NCI-H1694 treated with DMSO at 0.1 percent for 48 hours (cell line): Measurements from ENCODE around the gene CCDC158.
"Not testable (repeated sequence)": the region's sequence is repeated elsewhere in the genome, so short reads cannot be mapped to it uniquely, and the experiment has no call there.

Experiments used
- DNase-seq: peaks from one replicate; lab custom pipeline; 2025; lab: John Stamatoyannopoulos, UW

The CCDC158 gene

GRCh38 chr4:76429636-76430035, 8.7 kb upstream of the CCDC158 start:
- no peak for DNase-seq

- DNase-seq: no peak
These were observed 5.3 kb upstream of the CCDC158 start for GRCh38 chr4:76426272-76426671.

GRCh38 chr4:76423159-76423558, 2.2 kb upstream of the CCDC158 start:
- DNase-seq: not testable (repeated sequence)

GRCh38 chr4:76420188-76420761, 666 bp downstream of the CCDC158 start:
- DNase-seq: no peak

GRCh38 chr4:76410636-76411035, 10.3 kb downstream of the CCDC158 start:
- no peak for DNase-seq

- DNase-seq: no peak
These were observed 13.4 kb downstream of the CCDC158 start for GRCh38 chr4:76407440-76408119.

GRCh38 chr4:76406081-76406480, 14.9 kb downstream of the CCDC158 start:
- no peak for DNase-seq

- DNase-seq: no peak
These were observed 19.3 kb downstream of the CCDC158 start for GRCh38 chr4:76401654-76402053.

- DNase-seq: no peak
These were observed 32.6 kb downstream of the CCDC158 start for GRCh38 chr4:76388160-76388908.

- no peak for DNase-seq
These were observed 34.2 kb downstream of the CCDC158 start for GRCh38 chr4:76386566-76387305.

GRCh38 chr4:76385974-76386373, 35.0 kb downstream of the CCDC158 start:
- no peak for DNase-seq

GRCh38 chr4:76384052-76384451, 36.9 kb downstream of the CCDC158 start:
- no peak for DNase-seq

GRCh38 chr4:76383001-76383400, 37.9 kb downstream of the CCDC158 start:
- no peak for DNase-seq

GRCh38 chr4:76381986-76382385, 39.0 kb downstream of the CCDC158 start:
- DNase-seq: no peak

- DNase-seq: no peak
These were observed 40.4 kb downstream of the CCDC158 start for GRCh38 chr4:76380561-76380960.

GRCh38 chr4:76377911-76378310, 43.0 kb downstream of the CCDC158 start:
- DNase-seq: peak; percentile 18

GRCh38 chr4:76377481-76377901, 43.5 kb downstream of the CCDC158 start:
- DNase-seq: no peak

GRCh38 chr4:76376534-76376933, 44.4 kb downstream of the CCDC158 start:
- no peak for DNase-seq

GRCh38 chr4:76375703-76376102, 45.2 kb downstream of the CCDC158 start:
- DNase-seq: no peak

- DNase-seq: no peak
These were observed 46.1 kb downstream of the CCDC158 start for GRCh38 chr4:76374798-76375197.

- no peak for DNase-seq
These were observed 46.9 kb downstream of the CCDC158 start for GRCh38 chr4:76373919-76374552.

GRCh38 chr4:76366737-76367136, 54.2 kb downstream of the CCDC158 start:
- no peak for DNase-seq
